22Rv1 (cell line): ENCODE results near the gene SENP2.

Experiments used
- ZFX ChIP-seq: fragments of 450-650 bp; IDR thresholded peaks from 2 replicates; pipeline ENCODE4 v1.6.1; 2017; ENCODE audit warnings: antibody characterized with exemption, borderline replicate concordance
- TF ChIP-seq, protein P1 (sequence below): fragments of 450-650 bp; IDR thresholded peaks from 2 replicates; pipeline ENCODE4 v1.5.1; 2017; ENCODE audit warnings: mild to moderate bottlenecking

- TF ChIP-seq, protein P1, sequence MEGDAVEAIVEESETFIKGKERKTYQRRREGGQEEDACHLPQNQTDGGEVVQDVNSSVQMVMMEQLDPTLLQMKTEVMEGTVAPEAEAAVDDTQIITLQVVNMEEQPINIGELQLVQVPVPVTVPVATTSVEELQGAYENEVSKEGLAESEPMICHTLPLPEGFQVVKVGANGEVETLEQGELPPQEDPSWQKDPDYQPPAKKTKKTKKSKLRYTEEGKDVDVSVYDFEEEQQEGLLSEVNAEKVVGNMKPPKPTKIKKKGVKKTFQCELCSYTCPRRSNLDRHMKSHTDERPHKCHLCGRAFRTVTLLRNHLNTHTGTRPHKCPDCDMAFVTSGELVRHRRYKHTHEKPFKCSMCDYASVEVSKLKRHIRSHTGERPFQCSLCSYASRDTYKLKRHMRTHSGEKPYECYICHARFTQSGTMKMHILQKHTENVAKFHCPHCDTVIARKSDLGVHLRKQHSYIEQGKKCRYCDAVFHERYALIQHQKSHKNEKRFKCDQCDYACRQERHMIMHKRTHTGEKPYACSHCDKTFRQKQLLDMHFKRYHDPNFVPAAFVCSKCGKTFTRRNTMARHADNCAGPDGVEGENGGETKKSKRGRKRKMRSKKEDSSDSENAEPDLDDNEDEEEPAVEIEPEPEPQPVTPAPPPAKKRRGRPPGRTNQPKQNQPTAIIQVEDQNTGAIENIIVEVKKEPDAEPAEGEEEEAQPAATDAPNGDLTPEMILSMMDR = no peak
- TF ChIP-seq ZFX = no peak
These were observed 568 bp downstream of the SENP2 start for GRCh38 chr3:185586686-185587039.
